ENCODE results near the gene WDR93.

DNA sequence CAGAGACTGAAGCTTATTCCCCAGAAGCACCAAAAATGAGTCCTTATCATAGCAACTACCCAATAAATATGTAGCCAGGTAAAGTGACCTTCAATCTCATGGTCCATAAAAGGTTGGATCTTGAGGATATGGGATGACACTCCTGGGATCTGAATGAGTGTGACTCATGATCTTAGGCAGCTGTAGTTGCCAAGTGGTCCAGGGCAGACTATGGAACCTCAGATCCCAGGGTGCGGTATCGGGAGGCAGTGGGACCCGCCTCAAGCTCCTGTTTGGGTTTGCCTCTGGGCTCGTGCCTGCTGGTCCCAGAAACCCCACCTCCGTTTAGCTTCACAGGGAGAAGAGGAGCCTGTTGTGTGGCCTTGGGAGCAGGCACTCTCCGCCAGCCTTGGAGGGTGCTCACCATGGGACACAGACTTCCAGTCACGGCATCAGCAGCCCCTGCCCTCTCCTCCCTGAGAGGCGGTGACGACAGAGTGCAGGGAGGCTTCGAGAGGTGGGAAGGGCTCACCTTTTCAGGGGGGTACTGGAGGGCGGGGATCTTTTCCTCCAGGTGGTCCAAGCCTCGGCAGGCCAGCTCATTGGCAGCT lies 19.5 kb upstream of the WDR93 start:
- TF ChIP-seq, protein P1, sequence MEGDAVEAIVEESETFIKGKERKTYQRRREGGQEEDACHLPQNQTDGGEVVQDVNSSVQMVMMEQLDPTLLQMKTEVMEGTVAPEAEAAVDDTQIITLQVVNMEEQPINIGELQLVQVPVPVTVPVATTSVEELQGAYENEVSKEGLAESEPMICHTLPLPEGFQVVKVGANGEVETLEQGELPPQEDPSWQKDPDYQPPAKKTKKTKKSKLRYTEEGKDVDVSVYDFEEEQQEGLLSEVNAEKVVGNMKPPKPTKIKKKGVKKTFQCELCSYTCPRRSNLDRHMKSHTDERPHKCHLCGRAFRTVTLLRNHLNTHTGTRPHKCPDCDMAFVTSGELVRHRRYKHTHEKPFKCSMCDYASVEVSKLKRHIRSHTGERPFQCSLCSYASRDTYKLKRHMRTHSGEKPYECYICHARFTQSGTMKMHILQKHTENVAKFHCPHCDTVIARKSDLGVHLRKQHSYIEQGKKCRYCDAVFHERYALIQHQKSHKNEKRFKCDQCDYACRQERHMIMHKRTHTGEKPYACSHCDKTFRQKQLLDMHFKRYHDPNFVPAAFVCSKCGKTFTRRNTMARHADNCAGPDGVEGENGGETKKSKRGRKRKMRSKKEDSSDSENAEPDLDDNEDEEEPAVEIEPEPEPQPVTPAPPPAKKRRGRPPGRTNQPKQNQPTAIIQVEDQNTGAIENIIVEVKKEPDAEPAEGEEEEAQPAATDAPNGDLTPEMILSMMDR (IDR thresholded peaks at IDR 0.05): no peak
- no peak for TF ChIP-seq POLR2A (IDR thresholded peaks at IDR 0.05)

All from uterus (tissue), 2 donors.